ENCODE results near the gene OR8G1.

DNA sequence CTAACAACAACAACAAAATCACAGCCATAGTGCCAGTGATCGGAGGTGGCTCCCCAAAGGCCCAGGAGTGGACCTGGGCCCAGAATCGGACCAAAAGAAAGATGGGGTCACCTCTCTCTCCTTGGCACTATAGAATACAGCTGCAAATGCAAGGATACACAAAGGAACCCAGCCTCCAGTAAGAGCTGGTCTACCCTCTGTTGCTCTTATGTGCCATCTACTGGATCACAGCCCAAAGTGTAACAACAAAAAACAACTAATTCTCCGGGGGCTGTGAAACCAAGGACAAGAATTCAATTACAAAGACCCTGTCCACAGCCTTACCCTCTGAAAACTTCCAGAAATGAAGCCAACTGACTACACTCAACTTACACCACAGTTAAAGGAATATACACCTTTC is 36.9 kb downstream of the OR8G1 start:
- TF ChIP-seq, protein P1, sequence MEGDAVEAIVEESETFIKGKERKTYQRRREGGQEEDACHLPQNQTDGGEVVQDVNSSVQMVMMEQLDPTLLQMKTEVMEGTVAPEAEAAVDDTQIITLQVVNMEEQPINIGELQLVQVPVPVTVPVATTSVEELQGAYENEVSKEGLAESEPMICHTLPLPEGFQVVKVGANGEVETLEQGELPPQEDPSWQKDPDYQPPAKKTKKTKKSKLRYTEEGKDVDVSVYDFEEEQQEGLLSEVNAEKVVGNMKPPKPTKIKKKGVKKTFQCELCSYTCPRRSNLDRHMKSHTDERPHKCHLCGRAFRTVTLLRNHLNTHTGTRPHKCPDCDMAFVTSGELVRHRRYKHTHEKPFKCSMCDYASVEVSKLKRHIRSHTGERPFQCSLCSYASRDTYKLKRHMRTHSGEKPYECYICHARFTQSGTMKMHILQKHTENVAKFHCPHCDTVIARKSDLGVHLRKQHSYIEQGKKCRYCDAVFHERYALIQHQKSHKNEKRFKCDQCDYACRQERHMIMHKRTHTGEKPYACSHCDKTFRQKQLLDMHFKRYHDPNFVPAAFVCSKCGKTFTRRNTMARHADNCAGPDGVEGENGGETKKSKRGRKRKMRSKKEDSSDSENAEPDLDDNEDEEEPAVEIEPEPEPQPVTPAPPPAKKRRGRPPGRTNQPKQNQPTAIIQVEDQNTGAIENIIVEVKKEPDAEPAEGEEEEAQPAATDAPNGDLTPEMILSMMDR (IDR thresholded peaks at IDR 0.05; ENCODE audit: low read depth, low read length, missing input control): no peak
- TF ChIP-seq, protein P2, sequence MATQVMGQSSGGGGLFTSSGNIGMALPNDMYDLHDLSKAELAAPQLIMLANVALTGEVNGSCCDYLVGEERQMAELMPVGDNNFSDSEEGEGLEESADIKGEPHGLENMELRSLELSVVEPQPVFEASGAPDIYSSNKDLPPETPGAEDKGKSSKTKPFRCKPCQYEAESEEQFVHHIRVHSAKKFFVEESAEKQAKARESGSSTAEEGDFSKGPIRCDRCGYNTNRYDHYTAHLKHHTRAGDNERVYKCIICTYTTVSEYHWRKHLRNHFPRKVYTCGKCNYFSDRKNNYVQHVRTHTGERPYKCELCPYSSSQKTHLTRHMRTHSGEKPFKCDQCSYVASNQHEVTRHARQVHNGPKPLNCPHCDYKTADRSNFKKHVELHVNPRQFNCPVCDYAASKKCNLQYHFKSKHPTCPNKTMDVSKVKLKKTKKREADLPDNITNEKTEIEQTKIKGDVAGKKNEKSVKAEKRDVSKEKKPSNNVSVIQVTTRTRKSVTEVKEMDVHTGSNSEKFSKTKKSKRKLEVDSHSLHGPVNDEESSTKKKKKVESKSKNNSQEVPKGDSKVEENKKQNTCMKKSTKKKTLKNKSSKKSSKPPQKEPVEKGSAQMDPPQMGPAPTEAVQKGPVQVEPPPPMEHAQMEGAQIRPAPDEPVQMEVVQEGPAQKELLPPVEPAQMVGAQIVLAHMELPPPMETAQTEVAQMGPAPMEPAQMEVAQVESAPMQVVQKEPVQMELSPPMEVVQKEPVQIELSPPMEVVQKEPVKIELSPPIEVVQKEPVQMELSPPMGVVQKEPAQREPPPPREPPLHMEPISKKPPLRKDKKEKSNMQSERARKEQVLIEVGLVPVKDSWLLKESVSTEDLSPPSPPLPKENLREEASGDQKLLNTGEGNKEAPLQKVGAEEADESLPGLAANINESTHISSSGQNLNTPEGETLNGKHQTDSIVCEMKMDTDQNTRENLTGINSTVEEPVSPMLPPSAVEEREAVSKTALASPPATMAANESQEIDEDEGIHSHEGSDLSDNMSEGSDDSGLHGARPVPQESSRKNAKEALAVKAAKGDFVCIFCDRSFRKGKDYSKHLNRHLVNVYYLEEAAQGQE (IDR thresholded peaks at IDR 0.05): no peak
- TF ChIP-seq EGR1 (IDR thresholded peaks at IDR 0.05; ENCODE audit: low read depth in 2 of 2) (no peak), FOXA1 (IDR thresholded peaks at IDR 0.05) (no peak), TAF1 (conservative IDR thresholded peaks at IDR 0.05) (no peak), JUND (IDR thresholded peaks at IDR 0.05) (no peak)
- TF ChIP-seq, protein P3, sequence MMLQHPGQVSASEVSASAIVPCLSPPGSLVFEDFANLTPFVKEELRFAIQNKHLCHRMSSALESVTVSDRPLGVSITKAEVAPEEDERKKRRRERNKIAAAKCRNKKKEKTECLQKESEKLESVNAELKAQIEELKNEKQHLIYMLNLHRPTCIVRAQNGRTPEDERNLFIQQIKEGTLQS (IDR thresholded peaks at IDR 0.05): no peak

Measured in liver (tissue), 3 donors.